Measurements from ENCODE around the gene GPR158. TPM values are rescaled to one million over a fixed set of nuclear protein-coding genes. Genes with fewer than 3 reads are reported as not detected.

Gene GPR158
- total RNA-seq, 1 experiment from 2014 or later: 0.24 TPM

- H4K5ac ChIP-seq (ENCODE audit: insufficient read length, low read depth, low read length): no peak overlapping the region
- no peak for DNase-seq
- H3K9me3 ChIP-seq (ENCODE audit: control insufficient read depth, low read depth, low read length): no peaks in the 10 kb centered on the region
- H3K79me2 ChIP-seq (ENCODE audit: insufficient read depth, low read length): no peaks in the 10 kb centered on the region
- no peaks in the 10 kb centered on the region for H3K79me1 ChIP-seq (ENCODE audit: insufficient read depth, low read depth, low read length, poor library complexity, severe bottlenecking)
- H2BK120ac ChIP-seq (ENCODE audit: low read depth, low read length, poor library complexity, severe bottlenecking): no peak overlapping the region
- no peak overlapping the region for H2AFZ ChIP-seq (ENCODE audit: low read length)
- no peak overlapping the region for H3K27ac ChIP-seq (ENCODE audit: insufficient read length, low read depth, low read length)
- H3K18ac ChIP-seq (ENCODE audit: insufficient read length, low read depth, low read length): no peak overlapping the region
- no peak overlapping the region for H3K14ac ChIP-seq (ENCODE audit: insufficient read depth, low read length)
- H2BK12ac ChIP-seq (ENCODE audit: insufficient read length, low read depth, low read length): no peak overlapping the region
- no peak for TF ChIP-seq CTCF (conservative IDR thresholded peaks at IDR 0.05)
- no peak overlapping the region for H3K23ac ChIP-seq (ENCODE audit: insufficient read length, low read depth, low read length)
- no peak overlapping the region for H3K4me3 Mint-ChIP-seq
- no peak overlapping the region for H2AK5ac ChIP-seq (ENCODE audit: insufficient read length, low read length)
- H3K27ac Mint-ChIP-seq: no peak overlapping the region
- H3K23me2 ChIP-seq (ENCODE audit: insufficient read length, low read depth, low read length, poor library complexity, severe bottlenecking): no peaks in the 10 kb centered on the region
- H3K56ac ChIP-seq (ENCODE audit: insufficient read length, low read depth, low read length): no peak overlapping the region
- H2BK5ac ChIP-seq (ENCODE audit: insufficient read length, low read length): no peak overlapping the region
- no peak overlapping the region for H4K91ac ChIP-seq (ENCODE audit: insufficient read length, low read depth, low read length)
- no peak overlapping the region for H3K4ac ChIP-seq (ENCODE audit: low read depth, low read length)
- H3K27me3 ChIP-seq (ENCODE audit: insufficient read depth, low read length): no peaks in the 10 kb centered on the region
- no peaks in the 10 kb centered on the region for H4K20me1 ChIP-seq (ENCODE audit: control insufficient read depth, insufficient read depth, insufficient read length)
- H3K9ac ChIP-seq (ENCODE audit: extremely low read depth, insufficient read length, low read length): no peak overlapping the region
- no peak overlapping the region for H2BK15ac ChIP-seq (ENCODE audit: low read depth, low read length)
- H3K4me1 ChIP-seq (ENCODE audit: insufficient read depth, low read length): no peaks in the 10 kb centered on the region
- 0 out of 4 replicates have a peak, but pooled peaks cover 0 to 9% of the 10 kb centered on the region in 2 experiments for H3K4me1 Mint-ChIP-seq
- no peak overlapping the region for H4K8ac ChIP-seq (replicated peaks; ENCODE audit: insufficient read length, low read depth, low read length)
- H3K27me3 Mint-ChIP-seq (ENCODE audit: low read depth): no peaks in the 10 kb centered on the region
- no peak overlapping the region for H3T11ph ChIP-seq (ENCODE audit: low read length)
- no peak overlapping the region for H3K4me2 ChIP-seq (ENCODE audit: insufficient read depth, insufficient read length, low read length)
- no peaks in the 10 kb centered on the region for H3K36me3 Mint-ChIP-seq (ENCODE audit: insufficient read depth in 1 of 3, low read depth in 3 of 3)
- no peaks in the 10 kb centered on the region for H3K9me3 Mint-ChIP-seq
- H2BK20ac ChIP-seq (ENCODE audit: low read depth, low read length, poor library complexity, severe bottlenecking): no peak overlapping the region
Observed at GRCh38 chr10:25336330-25336729, 161.5 kb downstream of the GPR158 start.
